HG02642 (cell line): ENCODE data around the gene FLII.
A peak's percentile ranks its signal among the peaks of the same experiment; 100 is the strongest.

Experiments
- ATAC-seq: cut with Tn5 transposase; IDR thresholded peaks from one replicate; pipeline ENCODE4 v1.9.1; 2021; ENCODE audit warnings: mild to moderate bottlenecking; ENCODE audit not compliant: unreplicated experiment, poor library complexity

FLII gene

DNA sequence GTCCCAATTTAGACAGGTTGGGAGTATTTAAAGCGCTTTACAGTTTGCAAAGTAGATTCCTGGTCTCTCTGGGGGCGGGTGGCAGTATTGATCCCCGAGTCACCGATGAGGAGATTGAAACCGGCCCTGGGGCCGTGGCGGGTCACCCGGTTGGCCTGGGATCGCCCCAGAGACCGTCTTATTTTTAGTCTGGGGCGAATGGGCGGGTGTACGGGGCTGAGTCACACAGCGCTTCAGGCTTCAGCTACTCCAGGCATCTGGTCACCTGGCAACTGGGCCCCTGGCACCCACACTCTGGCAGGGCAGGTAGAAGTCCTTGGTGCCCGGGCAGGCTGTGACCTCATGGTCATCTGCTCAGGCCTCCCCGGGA lies 2.6 kb upstream of the FLII start:
- no peak for ATAC-seq

DNA sequence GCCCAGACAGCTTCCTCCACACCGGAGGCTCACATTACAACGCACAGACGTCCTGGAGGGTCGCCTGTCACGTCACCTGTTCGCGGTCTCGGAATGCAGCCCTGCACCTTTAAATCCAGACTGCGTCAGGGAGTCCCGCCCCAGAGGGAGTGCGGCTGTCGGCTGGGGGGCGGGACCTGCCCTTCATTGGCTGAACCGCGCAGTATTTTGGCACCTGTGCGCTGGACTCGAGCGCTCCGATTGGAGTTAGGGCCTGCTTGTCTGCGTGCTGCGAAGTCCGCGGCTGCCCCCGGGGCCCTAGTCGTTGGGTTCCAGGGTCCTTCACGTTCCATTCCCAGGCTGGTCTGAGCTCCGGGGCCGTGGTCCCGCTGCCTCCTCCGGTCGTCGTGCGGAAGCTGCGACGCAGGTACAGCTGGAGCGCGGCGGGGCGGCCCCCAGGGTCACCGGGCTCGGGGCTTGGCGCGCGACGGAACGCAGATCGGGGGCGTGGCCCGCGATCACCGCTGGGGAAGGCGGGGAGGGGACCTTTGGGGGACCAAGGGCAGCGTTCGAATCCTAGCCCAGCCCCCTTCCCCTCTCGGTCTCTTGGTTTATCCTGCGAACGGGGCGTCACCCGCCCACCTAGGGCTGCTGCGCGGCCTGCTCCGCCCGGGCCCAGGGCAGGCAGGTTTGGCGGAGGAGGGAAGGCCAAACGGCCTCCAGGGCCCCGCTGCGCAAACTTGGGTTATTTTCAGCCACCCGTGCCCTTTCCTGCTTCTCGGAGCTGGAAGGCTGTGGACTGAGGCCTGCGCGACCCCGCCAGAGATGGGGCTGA lies 2.0 kb upstream of the FLII start, which contains the start of gene MIEF2:
Gene MIEF2, plus strand, starts transcription at position 331 of the 814 bp plus-strand sequence. CDS start 2,059 bp downstream, outside the sequence.
- ATAC-seq: peak; percentile 80

GRCh38 chr17:18259621-18260331 lies 1.2 kb upstream of the FLII start:
- no peak for ATAC-seq

- peak; percentile 22 for ATAC-seq
Observed at GRCh38 chr17:18257982-18258355, 569 bp downstream of the FLII start.

- peak; percentile 4 for ATAC-seq
Observed at GRCh38 chr17:18257268-18257981, 1.1 kb downstream of the FLII start.

- ATAC-seq: no peak
Observed at GRCh38 chr17:18256776-18257175, 1.8 kb downstream of the FLII start.

- no peak for ATAC-seq
Observed at GRCh38 chr17:18256351-18256750, 2.2 kb downstream of the FLII start.

DNA sequence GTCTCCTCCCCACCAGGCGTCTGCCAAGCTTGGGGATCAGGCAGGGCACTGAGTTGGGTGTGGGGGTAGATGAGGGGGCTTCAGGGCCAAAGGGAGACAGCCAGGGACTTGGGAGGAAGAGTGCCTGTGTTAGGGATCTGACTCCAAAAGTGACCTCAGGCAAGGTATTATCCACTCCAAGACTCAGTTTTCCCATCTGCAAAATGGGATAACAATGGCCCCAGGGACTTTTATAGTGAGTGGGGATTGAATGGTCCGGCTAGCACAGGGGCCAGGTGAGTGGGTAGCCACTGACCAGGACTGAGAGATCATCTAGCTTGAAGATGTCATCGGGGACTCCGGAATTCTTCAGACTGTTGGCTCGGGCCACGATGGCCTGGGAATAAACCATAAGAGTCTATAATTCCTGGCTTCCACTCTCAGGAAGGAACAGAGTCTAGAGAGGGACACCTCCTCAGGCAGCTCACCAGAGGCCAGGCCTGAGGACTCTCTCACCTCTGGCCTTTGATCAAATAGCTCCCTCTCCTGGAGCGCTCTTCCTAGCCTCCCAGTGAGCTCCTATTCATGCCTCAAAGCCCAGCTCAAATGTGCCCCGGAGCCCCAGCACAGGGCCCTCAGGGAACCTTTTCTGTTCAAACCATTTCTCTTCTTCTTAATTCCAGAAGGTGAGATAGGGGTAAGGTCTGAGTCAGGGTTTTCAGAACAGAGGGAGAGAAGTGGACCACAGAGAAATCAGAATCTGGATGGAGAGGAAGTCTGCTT lies 3.5 kb downstream of the FLII start:
- ATAC-seq: no peak

DNA sequence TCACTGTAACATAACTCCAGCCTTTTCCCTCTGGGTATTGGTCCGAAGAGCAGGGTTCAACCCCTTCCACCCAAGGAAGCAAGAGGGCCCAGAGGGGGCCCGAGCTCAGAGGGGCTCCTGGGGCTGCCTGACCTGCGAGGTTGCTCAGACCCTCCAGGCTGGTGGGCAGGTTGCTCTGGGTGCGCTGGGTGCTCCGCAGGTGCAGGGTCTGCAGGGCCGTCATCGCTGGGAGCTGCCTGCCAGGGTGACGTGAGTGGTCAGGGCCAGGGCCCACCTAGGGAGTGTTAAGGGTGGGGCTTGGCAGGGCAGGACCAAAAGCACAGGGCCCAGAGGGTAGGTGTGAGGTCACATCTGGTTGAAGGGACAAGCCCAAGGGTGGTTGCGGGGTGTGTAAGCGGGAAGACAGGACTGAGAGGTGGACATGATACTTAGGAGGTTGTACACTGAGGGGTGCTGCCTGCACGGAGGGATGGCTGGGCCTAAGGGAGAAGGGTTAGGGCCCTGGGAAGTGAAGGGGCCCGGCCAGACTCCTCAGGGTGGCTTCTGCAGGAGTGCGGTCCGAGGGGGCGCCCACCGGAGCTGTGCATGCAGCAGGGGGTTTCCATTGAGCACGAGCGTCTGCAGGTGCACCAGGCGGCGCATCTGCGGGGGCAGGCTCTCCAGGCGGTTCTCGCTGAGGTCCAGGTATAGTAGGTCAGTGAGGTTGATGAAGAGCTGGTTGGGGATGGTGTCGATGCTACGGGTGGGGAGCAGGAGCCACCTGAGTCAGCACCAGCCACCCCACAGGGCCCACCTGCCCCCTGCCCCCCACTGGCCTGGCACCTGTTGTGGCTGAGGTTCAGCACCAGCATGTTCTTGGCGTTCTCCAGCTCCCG lies 4.4 kb downstream of the FLII start:
- no peak for ATAC-seq

- ATAC-seq: no peak
Observed at GRCh38 chr17:18253187-18253884, 5.2 kb downstream of the FLII start.

GRCh38 chr17:18252160-18252559 lies 6.4 kb downstream of the FLII start:
- no peak for ATAC-seq

DNA sequence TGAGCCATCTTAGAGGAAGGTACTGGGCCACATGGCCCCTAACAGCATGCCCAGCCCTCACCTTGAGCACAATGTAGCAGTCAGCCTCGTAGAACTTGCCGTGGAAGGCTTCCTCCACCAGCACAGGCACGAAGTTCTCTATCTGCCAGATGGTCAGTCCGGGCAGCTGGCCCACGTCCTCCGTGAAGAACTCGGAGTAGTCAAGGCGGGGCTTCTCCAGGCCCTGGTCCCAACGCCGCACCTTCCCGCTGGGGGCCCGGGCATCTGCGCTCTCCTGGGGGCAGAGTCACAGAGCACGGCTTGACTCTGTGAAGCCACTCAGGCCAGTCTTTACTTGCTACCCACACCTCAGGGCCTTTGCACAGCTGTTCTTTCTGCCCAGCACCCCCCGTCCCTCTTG lies 7.3 kb downstream of the FLII start:
- no peak for ATAC-seq

DNA sequence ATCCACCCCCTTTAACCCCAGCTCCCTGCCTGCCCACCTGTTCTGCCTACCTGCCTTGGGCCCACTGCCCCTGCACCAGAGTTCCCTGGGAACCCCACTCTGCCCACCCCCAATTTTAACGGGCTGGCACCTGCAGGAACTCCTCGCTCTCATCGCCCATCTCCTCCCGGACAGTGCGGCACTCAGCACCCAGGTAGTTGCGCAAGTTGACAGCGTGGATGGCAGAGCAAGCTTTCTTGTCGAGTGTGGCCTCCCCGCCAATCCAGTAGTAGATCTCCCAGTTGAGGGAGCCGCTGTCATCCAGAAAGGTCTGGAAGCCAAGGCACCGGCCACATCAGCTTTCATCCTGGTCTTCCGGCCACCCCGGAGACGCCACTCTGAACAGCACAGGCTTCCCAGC lies 7.8 kb downstream of the FLII start:
- no peak for ATAC-seq

GRCh38 chr17:18250259-18250658 lies 8.3 kb downstream of the FLII start:
- ATAC-seq: no peak

DNA sequence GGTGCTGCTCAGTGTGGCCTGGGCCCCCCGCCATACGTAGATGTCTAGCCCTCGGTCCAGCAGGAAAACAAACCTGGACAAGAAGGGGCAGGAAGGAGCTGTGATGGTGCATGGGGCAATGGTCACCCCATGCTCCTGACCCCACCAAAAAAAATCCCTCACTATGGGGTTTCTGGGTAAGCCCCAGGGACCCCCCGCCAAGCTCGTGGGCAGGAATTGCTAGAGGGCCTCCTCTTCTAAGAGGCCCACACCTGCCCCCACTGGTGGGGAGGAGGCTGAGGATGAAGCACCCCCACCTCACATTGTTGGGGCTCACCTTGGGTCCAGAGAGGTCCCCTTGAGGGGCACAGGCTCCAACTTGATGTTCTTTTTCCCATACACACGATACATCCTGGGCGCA lies 9.7 kb downstream of the FLII start:
- ATAC-seq: no peak

- no peak for ATAC-seq
Observed at GRCh38 chr17:18248300-18248731, 10.2 kb downstream of the FLII start.

- ATAC-seq: no peak
Observed at GRCh38 chr17:18247613-18248001, 10.9 kb downstream of the FLII start.

DNA sequence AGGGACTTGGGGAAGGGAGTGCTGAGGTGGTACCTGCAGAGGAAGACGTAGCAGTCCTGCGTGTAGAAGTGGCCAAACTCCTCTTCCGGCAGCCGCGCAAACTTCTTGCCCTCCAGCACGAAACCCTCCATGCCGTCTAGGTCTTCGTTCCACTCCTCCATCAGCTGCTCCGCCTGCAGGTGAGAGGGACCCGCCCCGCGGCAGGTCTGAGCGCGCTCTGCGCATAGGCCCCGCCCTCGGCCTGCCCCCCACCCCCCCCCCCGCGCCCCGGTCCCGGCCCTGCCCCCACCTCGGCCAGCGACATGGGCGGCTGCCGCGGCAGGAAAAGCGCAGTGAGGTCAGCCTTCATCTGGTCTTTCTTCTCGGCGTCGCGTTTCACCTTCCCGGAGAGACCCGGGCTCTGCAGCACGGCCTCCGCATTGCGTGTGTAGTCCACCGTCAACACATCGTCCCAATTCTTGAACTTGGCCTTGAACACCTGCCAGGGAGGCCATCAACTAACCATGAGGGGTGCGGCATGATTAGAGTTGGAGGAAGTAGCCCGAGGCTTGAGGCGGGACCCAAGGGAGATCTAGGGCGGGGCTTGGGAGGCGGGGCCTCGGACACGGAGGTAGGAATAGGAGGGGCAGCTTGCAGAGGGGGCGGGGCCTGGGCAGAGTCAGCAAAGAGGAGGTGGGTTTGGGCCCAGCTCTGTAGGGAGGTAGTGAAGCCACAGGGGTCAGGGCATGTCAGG lies 11.5 kb downstream of the FLII start:
- no peak for ATAC-seq
